ENCODE data around the gene ADGRB3. TPM values are rescaled to one million over a fixed set of nuclear protein-coding genes. Genes with fewer than 3 reads are reported as not detected.

The ADGRB3 gene
- total RNA-seq, 1 donor from 2014 or later, result 2.4 TPM

DNA sequence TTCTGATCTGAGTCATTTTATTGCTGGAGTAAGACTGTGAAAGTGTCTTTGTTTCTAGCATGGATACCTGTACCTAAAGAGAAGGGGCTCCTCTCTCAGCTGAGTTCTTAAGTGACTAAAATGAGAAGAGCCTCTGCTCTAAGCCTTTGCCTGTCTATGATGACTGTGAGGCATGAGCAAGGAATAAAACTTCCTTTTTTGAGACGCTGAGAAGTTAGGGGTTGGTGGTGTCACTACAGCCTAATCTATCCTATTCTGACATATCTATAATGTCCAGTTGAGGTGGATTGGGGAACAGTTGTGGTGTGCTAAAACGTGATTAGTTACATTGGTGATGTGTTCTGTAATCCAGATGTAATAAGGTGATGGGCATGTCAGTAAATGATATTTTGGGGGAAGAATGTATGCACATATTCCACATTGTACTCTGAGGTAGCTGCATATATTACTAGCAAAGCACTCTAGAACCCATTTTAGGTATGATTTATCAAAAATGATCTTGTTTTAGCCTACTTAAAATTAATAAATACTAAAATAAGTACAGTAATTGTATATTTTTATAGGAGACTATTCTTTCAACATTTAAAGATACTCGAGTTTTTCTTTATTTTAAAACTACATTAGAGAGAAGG is 18.1 kb downstream of the ADGRB3 start:
- no peak for DNase-seq (ENCODE audit: low spot score)
- H3K27ac Mint-ChIP-seq (ENCODE audit: unreplicated experiment), result no peak overlapping the region
- H3K9me3 Mint-ChIP-seq (ENCODE audit: unreplicated experiment), result no peaks in the 10 kb centered on the region
- H3K4me3 Mint-ChIP-seq (ENCODE audit: unreplicated experiment), result no peak overlapping the region
- H3K27me3 Mint-ChIP-seq (ENCODE audit: unreplicated experiment), result peaks cover 6% of the 10 kb centered on the region
- TF ChIP-seq CTCF (IDR thresholded peaks at IDR 0.05; ENCODE audit: unreplicated experiment), result no peak
- peaks cover 26% of the 10 kb centered on the region for H3K4me1 Mint-ChIP-seq (ENCODE audit: unreplicated experiment)
- H3K36me3 Mint-ChIP-seq (ENCODE audit: low read depth, unreplicated experiment), result no peaks in the 10 kb centered on the region

DNA sequence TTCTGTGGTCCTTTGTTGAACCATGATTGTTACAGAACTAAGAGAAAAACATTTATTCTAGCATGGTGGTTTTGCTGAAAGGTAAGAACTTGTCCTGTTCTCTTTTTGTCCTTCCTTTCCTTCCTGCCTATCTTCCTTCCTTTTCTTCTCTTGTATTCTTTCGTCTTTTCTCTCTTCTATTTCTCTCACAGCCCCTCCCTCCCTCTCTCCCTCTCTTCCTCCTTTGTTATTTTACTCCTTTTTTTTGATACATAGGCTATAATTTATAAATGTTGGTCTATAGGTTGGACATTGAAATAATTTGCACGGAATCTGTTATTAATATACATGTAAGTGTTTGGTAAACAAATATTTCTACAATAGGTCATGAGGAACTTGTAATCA is 18.6 kb downstream of the ADGRB3 start:
- no peak for TF ChIP-seq CTCF (IDR thresholded peaks at IDR 0.05; ENCODE audit: unreplicated experiment)
- Mint-ChIP-seq H3K36me3 (ENCODE audit: low read depth, unreplicated experiment) (no peaks in the 10 kb centered on the region), H3K9me3 (ENCODE audit: unreplicated experiment) (no peaks in the 10 kb centered on the region), H3K27ac (ENCODE audit: unreplicated experiment) (peak overlapping the region; percentile 72), H3K4me1 (ENCODE audit: unreplicated experiment) (peaks cover 26% of the 10 kb centered on the region), H3K27me3 (ENCODE audit: unreplicated experiment) (peaks cover 6% of the 10 kb centered on the region), H3K4me3 (ENCODE audit: unreplicated experiment) (no peak overlapping the region)
- no peak for DNase-seq (ENCODE audit: low spot score)

GRCh38 chr6:68654134-68654533 is 19.1 kb downstream of the ADGRB3 start:
- DNase-seq (ENCODE audit: low spot score), result no peak
- Mint-ChIP-seq H3K27me3 (ENCODE audit: unreplicated experiment) (peaks cover 6% of the 10 kb centered on the region), H3K4me1 (ENCODE audit: unreplicated experiment) (peaks cover 26% of the 10 kb centered on the region), H3K9me3 (ENCODE audit: unreplicated experiment) (no peaks in the 10 kb centered on the region), H3K27ac (ENCODE audit: unreplicated experiment) (peak overlapping the region; percentile 72), H3K36me3 (ENCODE audit: low read depth, unreplicated experiment) (no peaks in the 10 kb centered on the region), H3K4me3 (ENCODE audit: unreplicated experiment) (no peak overlapping the region)
- TF ChIP-seq CTCF (IDR thresholded peaks at IDR 0.05; ENCODE audit: unreplicated experiment), result no peak

- no peaks in the 10 kb centered on the region for H3K9me3 Mint-ChIP-seq (ENCODE audit: unreplicated experiment)
- peaks cover 26% of the 10 kb centered on the region for H3K4me1 Mint-ChIP-seq (ENCODE audit: unreplicated experiment)
- no peak for TF ChIP-seq CTCF (IDR thresholded peaks at IDR 0.05; ENCODE audit: unreplicated experiment)
- no peak overlapping the region for H3K4me3 Mint-ChIP-seq (ENCODE audit: unreplicated experiment)
- H3K27me3 Mint-ChIP-seq (ENCODE audit: unreplicated experiment), result peaks cover 6% of the 10 kb centered on the region
- no peak overlapping the region for H3K27ac Mint-ChIP-seq (ENCODE audit: unreplicated experiment)
- DNase-seq (ENCODE audit: low spot score), result no peak
- H3K36me3 Mint-ChIP-seq (ENCODE audit: low read depth, unreplicated experiment), result no peaks in the 10 kb centered on the region
These were observed 19.9 kb downstream of the ADGRB3 start for GRCh38 chr6:68655028-68655427.

DNA sequence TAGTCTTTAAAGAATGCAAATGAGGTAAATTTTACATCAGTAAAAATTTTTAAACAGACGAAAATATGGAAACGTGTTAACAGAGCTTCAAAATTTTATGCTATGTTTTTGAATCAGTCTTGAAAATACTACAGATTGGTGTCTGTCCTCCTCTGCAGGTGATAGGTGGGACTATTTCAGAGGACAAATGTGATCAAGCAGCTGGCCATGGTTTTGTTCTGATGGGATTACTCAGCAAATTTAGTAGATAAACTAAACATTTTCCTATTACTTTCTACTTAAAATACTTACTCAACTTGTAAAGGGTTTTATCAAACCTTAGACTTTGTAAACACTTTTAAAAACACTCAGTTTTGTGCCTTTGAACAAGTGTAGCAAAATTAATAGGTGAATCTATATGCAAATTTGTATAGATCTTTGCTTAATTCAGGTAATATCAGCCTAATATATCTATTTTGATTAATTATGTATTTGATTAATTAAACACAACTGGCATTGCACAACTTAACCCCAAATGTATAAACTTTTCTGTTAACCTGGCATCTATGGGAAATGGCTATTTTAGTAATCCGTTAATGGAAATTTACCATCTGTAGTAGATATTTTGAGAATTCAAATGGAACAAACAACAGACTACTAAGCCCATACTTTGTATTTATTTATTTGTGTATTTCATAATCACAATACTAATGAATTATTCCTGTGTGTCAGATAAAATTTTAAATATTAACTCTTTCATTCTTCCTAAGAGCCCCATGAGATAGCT is 22.5 kb downstream of the ADGRB3 start:
- Mint-ChIP-seq H3K27ac (ENCODE audit: unreplicated experiment) (no peak overlapping the region), H3K4me1 (ENCODE audit: unreplicated experiment) (peaks cover 24% of the 10 kb centered on the region), H3K27me3 (ENCODE audit: unreplicated experiment) (no peaks in the 10 kb centered on the region), H3K36me3 (ENCODE audit: low read depth, unreplicated experiment) (no peaks in the 10 kb centered on the region), H3K9me3 (ENCODE audit: unreplicated experiment) (no peaks in the 10 kb centered on the region), H3K4me3 (ENCODE audit: unreplicated experiment) (no peak overlapping the region)
- no peak for TF ChIP-seq CTCF (IDR thresholded peaks at IDR 0.05; ENCODE audit: unreplicated experiment)
- no peak for DNase-seq (ENCODE audit: low spot score)
